ENCODE results near the gene ATXN1. TPM values are rescaled to one million over a fixed set of nuclear protein-coding genes. Genes with fewer than 3 reads are reported as not detected.

ATXN1 gene
- total and polyA plus RNA-seq, 2 experiments from 2014 or later: 14.2 to 20.1 TPM

- H3K4me3 ChIP-seq: no peak overlapping the region
- H3K27me3 ChIP-seq (replicated peaks; ENCODE audit: insufficient read depth): no peaks in the 10 kb centered on the region
- H4K20me1 ChIP-seq (ENCODE audit: insufficient read depth): no peaks in the 10 kb centered on the region
- H3K4me2 ChIP-seq (ENCODE audit: unreplicated experiment): no peak overlapping the region
- in situ Hi-C loops (cut with MboI): no loop called here
- peaks cover 39% of the 10 kb centered on the region for H3F3A ChIP-seq (ENCODE audit: insufficient read depth)
- WGBS, 2 experiments (ENCODE audit: low coverage in 1 of 2, low lambda C conversion rate in 2 of 2, missing lambda C conversion rate in 2 of 2): 95 to 97% methylated on average over 6 of the region's 6 CpGs
- peaks cover 45% of the 10 kb centered on the region for H3K4me1 ChIP-seq (ENCODE audit: insufficient read depth)
- TF ChIP-seq EZH2phosphoT487 (IDR thresholded peaks at IDR 0.05; ENCODE audit: insufficient read depth, low read depth): no peak
- TF ChIP-seq EZH2 (IDR thresholded peaks at IDR 0.05; ENCODE audit: insufficient read depth, poor library complexity, severe bottlenecking): no peak
- no peak overlapping the region for H3K9ac ChIP-seq
- H3K9me2 ChIP-seq (ENCODE audit: insufficient read depth): no peaks in the 10 kb centered on the region
- peaks cover 67% of the 10 kb centered on the region for H3K79me2 ChIP-seq (ENCODE audit: insufficient read depth)
- 0 out of 2 replicates have a peak overlapping the region, but pooled peaks have one; percentile 0 for H3K27ac ChIP-seq
- no peaks in the 10 kb centered on the region for H3K36me3 ChIP-seq (ENCODE audit: low read depth)
- H3K9me3 ChIP-seq (ENCODE audit: low read depth): no peaks in the 10 kb centered on the region
- no peak for DNase-seq
- no peak overlapping the region for H2AFZ ChIP-seq
Observed at GRCh38 chr6:16728513-16729182, 32.6 kb downstream of the ATXN1 start.

- no peaks in the 10 kb centered on the region for H3K9me3 ChIP-seq (ENCODE audit: low read depth)
- no peak overlapping the region for H3K9ac ChIP-seq
- H2AFZ ChIP-seq: no peak overlapping the region
- no peaks in the 10 kb centered on the region for H3K9me2 ChIP-seq (ENCODE audit: insufficient read depth)
- no peaks in the 10 kb centered on the region for H3K27me3 ChIP-seq (replicated peaks; ENCODE audit: insufficient read depth)
- DNase-seq: no peak
- no peaks in the 10 kb centered on the region for H4K20me1 ChIP-seq (ENCODE audit: insufficient read depth)
- no peak overlapping the region for H3K4me3 ChIP-seq
- no peak overlapping the region for H3K4me2 ChIP-seq (ENCODE audit: unreplicated experiment)
- in situ Hi-C loops (cut with MboI): no loop called here
- peaks cover 44% of the 10 kb centered on the region for H3F3A ChIP-seq (ENCODE audit: insufficient read depth)
- H3K27ac ChIP-seq: no peak overlapping the region
- no peaks in the 10 kb centered on the region for H3K36me3 ChIP-seq (ENCODE audit: low read depth)
- TF ChIP-seq EZH2 (IDR thresholded peaks at IDR 0.05; ENCODE audit: insufficient read depth, poor library complexity, severe bottlenecking): no peak
- TF ChIP-seq EZH2phosphoT487 (IDR thresholded peaks at IDR 0.05; ENCODE audit: insufficient read depth, low read depth): no peak
- WGBS, 2 experiments (ENCODE audit: low coverage in 1 of 2, low lambda C conversion rate in 2 of 2, missing lambda C conversion rate in 2 of 2): 95 to 99% methylated on average over 5 of the region's 5 CpGs
- H3K79me2 ChIP-seq (ENCODE audit: insufficient read depth): peaks cover 63% of the 10 kb centered on the region
- peaks cover 52% of the 10 kb centered on the region for H3K4me1 ChIP-seq (ENCODE audit: insufficient read depth)
Observed at GRCh38 chr6:16727996-16728395, 33.3 kb downstream of the ATXN1 start.

- Histone ChIP-seq H3K27me3 (replicated peaks; ENCODE audit: insufficient read depth) (no peaks in the 10 kb centered on the region), H3K9me2 (ENCODE audit: insufficient read depth) (no peaks in the 10 kb centered on the region), H3K4me2 (ENCODE audit: unreplicated experiment) (peak overlapping the region; percentile 86), H3K27ac (peak overlapping the region; percentile 79), H3K4me3 (peak overlapping the region; percentile 66), H3K4me1 (ENCODE audit: insufficient read depth) (peaks cover 58% of the 10 kb centered on the region), H2AFZ (peak overlapping the region; percentile 31; the same call in 1 of the 2 replicates), H3K9ac (peak overlapping the region; percentile 50), H3F3A (ENCODE audit: insufficient read depth) (peaks cover 47% of the 10 kb centered on the region), H3K36me3 (ENCODE audit: low read depth) (no peaks in the 10 kb centered on the region), H4K20me1 (ENCODE audit: insufficient read depth) (no peaks in the 10 kb centered on the region), H3K9me3 (ENCODE audit: low read depth) (no peaks in the 10 kb centered on the region), H3K79me2 (ENCODE audit: insufficient read depth) (peaks cover 64% of the 10 kb centered on the region)
- peak; percentile 85 for DNase-seq
- WGBS, 2 experiments (ENCODE audit: low coverage in 1 of 2, low lambda C conversion rate in 2 of 2, missing lambda C conversion rate in 2 of 2): 11 to 12% methylated on average over 7 of the region's 7 CpGs
- in situ Hi-C loops (cut with MboI): no loop called here
- TF ChIP-seq EZH2phosphoT487 (IDR thresholded peaks at IDR 0.05; ENCODE audit: insufficient read depth, low read depth) (no peak), EZH2 (IDR thresholded peaks at IDR 0.05; ENCODE audit: insufficient read depth, poor library complexity, severe bottlenecking) (no peak)
Observed at GRCh38 chr6:16725145-16725864, 36.0 kb downstream of the ATXN1 start.

GRCh38 chr6:16723826-16724225, 37.4 kb downstream of the ATXN1 start:
- no peaks in the 10 kb centered on the region for H3K27me3 ChIP-seq (replicated peaks; ENCODE audit: insufficient read depth)
- H3K36me3 ChIP-seq (ENCODE audit: low read depth): no peaks in the 10 kb centered on the region
- H4K20me1 ChIP-seq (ENCODE audit: insufficient read depth): no peaks in the 10 kb centered on the region; the same call in 1 of the 2 replicates
- H3K4me3 ChIP-seq: peak overlapping the region; percentile 66
- H3K79me2 ChIP-seq (ENCODE audit: insufficient read depth): peaks cover 66% of the 10 kb centered on the region
- in situ Hi-C loops (cut with MboI): no loop called here
- H3K4me2 ChIP-seq (ENCODE audit: unreplicated experiment): peak overlapping the region; percentile 86
- no peak overlapping the region for H2AFZ ChIP-seq
- no peak for TF ChIP-seq EZH2 (IDR thresholded peaks at IDR 0.05; ENCODE audit: insufficient read depth, poor library complexity, severe bottlenecking)
- TF ChIP-seq EZH2phosphoT487 (IDR thresholded peaks at IDR 0.05; ENCODE audit: insufficient read depth, low read depth): no peak
- H3K9me2 ChIP-seq (ENCODE audit: insufficient read depth): no peaks in the 10 kb centered on the region
- peak overlapping the region; percentile 79 for H3K27ac ChIP-seq
- 2% methylated on average over 3 of the region's 3 CpGs for WGBS, 2 experiments (ENCODE audit: low coverage in 1 of 2, low lambda C conversion rate in 2 of 2, missing lambda C conversion rate in 2 of 2)
- no peaks in the 10 kb centered on the region for H3K9me3 ChIP-seq (ENCODE audit: low read depth)
- H3F3A ChIP-seq (ENCODE audit: insufficient read depth): peaks cover 47% of the 10 kb centered on the region
- peaks cover 48% of the 10 kb centered on the region for H3K4me1 ChIP-seq (ENCODE audit: insufficient read depth)
- peak overlapping the region; percentile 50 for H3K9ac ChIP-seq
- DNase-seq: peak; percentile 96

Measured in GM23248 (cell line).